Neural cell (in vitro differentiated cells): ENCODE measurements around the gene CD37. TPM values are rescaled to one million over a fixed set of nuclear protein-coding genes. Genes with fewer than 3 reads are reported as not detected.

Source experiments
- H2AFZ ChIP-seq: fragments of 200-600, 300-800 bp; sonication (generic), shearing (Covaris generic); 2 replicates; pipeline ENCODE4 v1.6.0; 2014; ENCODE audit warnings: low read depth, mild to moderate bottlenecking, antibody characterized with exemption, low read length, moderate library complexity
- H3F3A ChIP-seq: fragments of 200-600 bp; shearing (Covaris generic); 2 replicates; pipeline ENCODE4 v1.6.1; 2016; ENCODE audit warnings: mild to moderate bottlenecking, moderate library complexity, mixed read lengths, antibody characterized with exemption, low read length; ENCODE audit not compliant: insufficient read depth, poor library complexity, severe bottlenecking
- H3K27ac ChIP-seq: fragments of 200-600, 300-800 bp; sonication (generic), shearing (Covaris generic); 2 replicates; pipeline ENCODE4 v1.5.1; 2014; ENCODE audit warnings: mild to moderate bottlenecking, low read length, moderate library complexity
- H3K27me3 ChIP-seq: fragments of 300-800, 200-600 bp; sonication (generic), shearing (Covaris generic); 2 replicates; pipeline ENCODE4 v1.6.0; 2014; ENCODE audit warnings: mild to moderate bottlenecking, low read depth, low read length, moderate library complexity; ENCODE audit not compliant: insufficient read depth
- H3K36me3 ChIP-seq: fragments of 300-800, 200-600 bp; sonication (generic), shearing (Covaris generic); 2 replicates; pipeline ENCODE4 v1.5.1; 2014; ENCODE audit warnings: mild to moderate bottlenecking, antibody characterized with exemption, low read length, moderate library complexity; ENCODE audit not compliant: insufficient read depth
- H3K4me2 ChIP-seq: fragments of 300-800, 200-600 bp; sonication (generic), shearing (Covaris generic); 2 replicates; pipeline ENCODE4 v1.6.0; 2014; ENCODE audit warnings: mild to moderate bottlenecking, low read length
- H3K4me3 ChIP-seq: fragments of 300-800, 200-600 bp; sonication (generic), shearing (Covaris generic); 2 replicates; pipeline ENCODE4 v1.5.1; 2014; ENCODE audit warnings: mild to moderate bottlenecking, low read length, moderate library complexity
- H3K79me2 ChIP-seq: fragments of 200-600 bp; shearing (Covaris generic); replicated peaks from 2 replicates; pipeline ENCODE4 v1.6.0; 2014; ENCODE audit warnings: mild to moderate bottlenecking, low read length, moderate library complexity; ENCODE audit not compliant: insufficient read depth
- H3K9ac ChIP-seq: fragments of 300-800, 200-600 bp; sonication (generic), shearing (Covaris generic); 2 replicates; pipeline ENCODE4 v1.6.1; 2016; ENCODE audit warnings: mild to moderate bottlenecking, low read length, mixed read lengths
- H3K9me2 ChIP-seq: fragments of 200-600 bp; shearing (Covaris generic); 2 replicates; pipeline ENCODE4 v1.6.1; 2016; ENCODE audit warnings: mild to moderate bottlenecking, low read length, mixed read lengths; ENCODE audit not compliant: insufficient read depth
- H3K9me3 ChIP-seq: fragments of 200-600, 300-800 bp; sonication (generic), shearing (Covaris generic); 2 replicates; pipeline ENCODE4 v1.6.1; 2016; ENCODE audit warnings: mild to moderate bottlenecking, mixed run types, low read length, moderate library complexity, mixed read lengths
- H4K20me1 ChIP-seq: fragments of 200-600 bp; shearing (Covaris generic); 2 replicates; pipeline ENCODE4 v1.6.1; 2016; ENCODE audit warnings: mild to moderate bottlenecking, mixed run types; ENCODE audit not compliant: insufficient read depth
- CTCF ChIP-seq: fragments of 450-650 bp; IDR thresholded peaks from 2 replicates; pipeline ENCODE4 v1.5.1; 2014; ENCODE audit warnings: antibody characterized with exemption, mild to moderate bottlenecking, moderate library complexity; ENCODE audit not compliant: poor library complexity, severe bottlenecking
- EP300 ChIP-seq: fragments of 450-650 bp; conservative IDR thresholded peaks from 2 replicates; pipeline ENCODE4 v1.6.1; 2014; ENCODE audit warnings: antibody characterized with exemption, mild to moderate bottlenecking, moderate library complexity; ENCODE audit not compliant: poor library complexity, severe bottlenecking
- EZH2 ChIP-seq: fragments of 200-600, 300-800 bp; shearing (Covaris generic), sonication (generic); IDR thresholded peaks from 2 replicates; pipeline ENCODE4 v1.6.1; 2014; ENCODE audit warnings: antibody characterized with exemption, low read length, borderline replicate concordance, mild to moderate bottlenecking; ENCODE audit not compliant: insufficient read depth, poor library complexity, severe bottlenecking
- MXI1 ChIP-seq: fragments of 450-650 bp; conservative IDR thresholded peaks from 2 replicates; pipeline ENCODE4 v1.6.1; 2014; ENCODE audit warnings: antibody characterized with exemption, mild to moderate bottlenecking; ENCODE audit not compliant: poor library complexity, severe bottlenecking
- POLR2AphosphoS5 ChIP-seq: IDR thresholded peaks from 2 replicates; pipeline ENCODE4 v1.6.1; 2012
- RAD21 ChIP-seq: fragments of 450-650 bp; conservative IDR thresholded peaks from 2 replicates; pipeline ENCODE4 v1.6.1; 2014; ENCODE audit warnings: antibody characterized with exemption, mild to moderate bottlenecking, moderate library complexity
- REST ChIP-seq: IDR thresholded peaks from 2 replicates; pipeline ENCODE4 v1.6.1; 2012; ENCODE audit warnings: borderline replicate concordance
- SMC3 ChIP-seq: fragments of 450-650 bp; conservative IDR thresholded peaks from 2 replicates; pipeline ENCODE4 v1.6.1; 2014; ENCODE audit warnings: antibody characterized with exemption, mild to moderate bottlenecking, moderate library complexity; ENCODE audit not compliant: poor library complexity
- TAF1 ChIP-seq: IDR thresholded peaks from 2 replicates; pipeline ENCODE4 v1.6.1; 2012; ENCODE audit warnings: low read depth
- polyA plus RNA-seq: library from polyadenylated mRNA; depleted of rRNA; stranded (reverse); fragments of >200 nt; gene quantifications from 2 replicates; pipeline ENCODE4 v1.2.3, GENCODE V29; 2014

The CD37 gene
- polyA plus RNA-seq, 1 donor from 2014 or later = not detected

GRCh38 chr19:49366110-49366509, 30.9 kb downstream of the CD37 start:
- no peak overlapping the region for H3K9ac ChIP-seq
- H3K4me3 ChIP-seq = no peak overlapping the region
- H3K9me2 ChIP-seq = no peaks in the 10 kb centered on the region
- no peaks in the 10 kb centered on the region for H3F3A ChIP-seq
- no peak overlapping the region for H3K27ac ChIP-seq
- H3K79me2 ChIP-seq = peaks cover 27% of the 10 kb centered on the region
- H4K20me1 ChIP-seq = no peaks in the 10 kb centered on the region
- no peak for TF ChIP-seq EZH2
- no peak for TF ChIP-seq CTCF
- TF ChIP-seq RAD21 = no peak
- TF ChIP-seq EP300 = no peak
- no peak for TF ChIP-seq MXI1
- no peak overlapping the region for H2AFZ ChIP-seq
- peaks cover 23% of the 10 kb centered on the region for H3K27me3 ChIP-seq
- no peaks in the 10 kb centered on the region for H3K9me3 ChIP-seq
- H3K4me2 ChIP-seq = no peak overlapping the region
- H3K36me3 ChIP-seq = no peaks in the 10 kb centered on the region

GRCh38 chr19:49368711-49369358, 33.6 kb downstream of the CD37 start:
- H4K20me1 ChIP-seq = no peaks in the 10 kb centered on the region
- TF ChIP-seq POLR2AphosphoS5 (no peak), REST (no peak), SMC3 (no peak), MXI1 (no peak), RAD21 (no peak), TAF1 (no peak), EZH2 (no peak), EP300 (no peak), CTCF (no peak)
- H3K4me3 ChIP-seq = no peak overlapping the region
- no peaks in the 10 kb centered on the region for H3K36me3 ChIP-seq
- H3K9me2 ChIP-seq = no peaks in the 10 kb centered on the region
- H2AFZ ChIP-seq = no peak overlapping the region
- no peaks in the 10 kb centered on the region for H3K27me3 ChIP-seq
- H3K4me2 ChIP-seq = no peak overlapping the region
- H3F3A ChIP-seq = no peaks in the 10 kb centered on the region
- H3K9ac ChIP-seq = no peak overlapping the region
- H3K79me2 ChIP-seq = peaks cover 3% of the 10 kb centered on the region
- H3K9me3 ChIP-seq = no peaks in the 10 kb centered on the region
- no peak overlapping the region for H3K27ac ChIP-seq
